Cortex of kidney (tissue), 1 donor: ENCODE measurements around the gene GRIK5.
"Not testable (repeated sequence)": the region's sequence is repeated elsewhere in the genome, so short reads cannot be mapped to it uniquely, and the experiment has no call there.

Experiments used
- DNase-seq: peaks from one replicate; lab custom pipeline; 2025; lab: John Stamatoyannopoulos, UW

The GRIK5 gene

DNA sequence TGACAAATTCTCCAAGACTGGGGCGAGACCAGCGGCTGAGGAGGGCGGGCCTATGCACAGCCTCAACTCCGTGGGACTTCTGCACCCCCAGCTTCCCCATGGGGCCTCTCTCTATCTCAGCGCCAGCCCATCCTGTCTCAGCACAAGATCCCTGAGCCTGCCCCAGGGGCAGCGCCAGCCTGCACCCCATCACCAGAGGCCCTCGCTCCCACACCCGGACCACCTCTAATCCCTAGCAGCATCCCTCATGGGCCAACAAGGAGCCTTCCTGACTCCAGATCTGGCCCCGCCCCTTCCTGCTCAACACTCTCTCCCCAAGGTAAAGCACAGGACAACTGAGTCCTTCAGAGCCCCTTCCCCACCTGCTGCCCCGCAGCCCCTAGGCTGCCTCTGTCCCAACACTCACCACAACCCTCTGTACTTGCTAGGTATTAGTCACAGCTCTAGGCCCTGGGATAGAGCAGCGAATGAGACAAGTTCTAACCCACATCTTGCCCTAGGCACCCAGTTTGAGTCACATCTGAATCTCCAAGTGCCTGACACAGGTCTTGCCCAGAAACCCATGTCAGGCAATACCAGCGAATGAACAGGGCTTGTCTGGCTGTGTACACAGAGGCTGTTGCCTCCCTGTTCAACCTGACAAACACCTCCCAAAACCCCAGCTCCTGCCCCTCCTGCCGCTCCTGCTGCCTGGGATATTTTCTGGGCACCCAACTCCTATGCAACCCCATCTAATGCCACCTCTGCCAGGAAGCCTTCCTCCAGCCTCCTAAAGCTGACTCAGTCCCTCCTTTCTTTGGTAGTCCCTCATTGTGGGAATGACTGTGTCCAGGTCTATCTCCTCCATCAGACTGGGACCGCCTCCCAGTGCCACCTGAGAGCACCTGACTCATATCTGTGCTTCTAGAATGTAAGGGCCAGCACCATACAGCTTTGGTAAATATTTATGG is 18.6 kb downstream of the GRIK5 start:
- no peak for DNase-seq

DNA sequence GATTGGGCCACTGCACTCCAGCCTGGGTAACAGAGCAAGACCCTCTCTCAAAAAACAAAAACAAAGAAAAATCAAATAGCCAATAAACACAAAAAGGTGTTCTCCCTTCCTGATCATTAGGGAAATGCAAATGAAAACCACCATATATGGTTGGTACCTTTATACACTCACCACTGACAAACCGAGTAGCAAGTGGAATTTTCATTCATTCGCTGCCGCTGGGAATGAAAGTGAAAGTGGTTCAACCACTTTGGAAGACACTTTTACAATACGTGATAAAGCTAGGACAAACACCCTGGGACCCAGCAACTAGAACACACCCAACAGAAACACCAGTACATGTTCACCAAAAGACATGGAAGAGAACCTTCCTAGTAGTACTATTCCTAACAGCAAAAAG is 21.0 kb downstream of the GRIK5 start:
- no peak for DNase-seq

DNA sequence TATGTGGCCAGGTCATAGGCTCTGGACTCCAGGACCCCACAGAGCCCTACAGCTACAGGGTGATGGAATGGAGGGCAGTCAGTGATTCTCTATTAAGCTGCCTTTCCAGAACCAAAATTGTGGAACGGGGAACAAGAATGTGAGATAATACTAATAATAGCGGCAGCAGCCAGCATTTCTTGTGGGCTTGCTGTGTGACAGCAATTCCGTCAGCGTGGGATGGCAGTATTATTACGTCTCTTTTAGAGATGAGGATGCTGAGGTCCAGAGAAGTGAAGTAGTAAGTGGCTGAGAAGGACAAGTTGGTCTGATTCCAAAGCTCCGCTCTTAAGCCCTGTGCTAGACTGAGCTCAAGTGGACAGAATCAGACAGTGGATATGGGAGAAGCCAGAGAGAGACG is 24.4 kb downstream of the GRIK5 start:
- DNase-seq, result no peak

DNA sequence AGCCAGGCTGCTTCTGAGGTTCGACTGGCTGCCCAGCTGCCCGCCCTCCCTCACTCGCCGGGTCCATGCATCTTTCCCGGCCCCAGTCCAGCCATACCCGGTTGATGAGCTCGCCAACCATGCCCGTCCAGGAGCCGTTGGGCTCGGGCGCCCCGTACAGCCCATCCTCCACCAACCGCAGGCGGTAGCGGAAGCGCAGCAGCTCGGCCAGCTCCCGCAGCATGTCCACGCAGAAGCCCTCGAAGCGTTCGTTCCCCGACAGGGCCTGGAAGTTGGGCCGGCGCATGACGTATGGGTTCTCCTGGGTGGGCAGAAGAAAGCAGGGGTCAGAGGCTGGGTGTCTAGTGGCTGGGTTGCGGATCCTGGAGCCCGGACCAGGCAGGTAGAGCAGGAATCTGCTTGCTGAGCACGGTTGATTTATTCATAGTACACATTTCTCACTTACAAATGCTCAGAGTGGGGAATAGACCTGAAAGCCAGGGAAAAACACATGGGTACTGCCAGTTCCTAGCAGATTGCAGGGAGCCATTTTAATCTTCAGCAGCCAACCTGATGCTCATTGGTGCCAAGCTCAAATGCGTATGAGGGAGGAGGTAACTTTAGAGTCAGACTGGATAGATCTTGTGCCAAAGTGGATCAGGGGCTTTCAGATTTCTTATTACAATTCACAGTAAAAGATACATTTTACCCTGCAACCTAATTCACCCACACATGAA is 27.4 kb downstream of the GRIK5 start:
- DNase-seq, result no peak

DNA sequence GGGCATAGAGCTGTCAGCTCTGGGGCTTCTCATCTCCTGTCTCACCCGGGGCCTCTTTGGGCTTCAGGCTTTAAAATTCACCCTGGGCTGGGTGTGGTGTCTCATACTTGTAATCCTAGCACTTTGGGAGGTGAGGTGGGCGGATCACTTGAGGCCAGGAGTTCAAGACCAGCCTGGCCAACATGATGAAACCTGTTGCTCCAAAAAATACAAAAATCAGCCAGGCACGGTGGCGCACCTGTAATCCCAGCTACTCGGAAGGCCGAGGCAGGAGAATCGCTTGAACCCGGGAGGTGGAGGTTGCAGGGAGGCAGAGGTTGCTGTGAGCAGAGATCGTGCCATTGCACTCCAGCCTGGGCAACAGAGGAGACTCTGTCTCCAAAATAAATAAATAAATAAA is 29.5 kb downstream of the GRIK5 start:
- DNase-seq, result not testable (repeated sequence)

DNA sequence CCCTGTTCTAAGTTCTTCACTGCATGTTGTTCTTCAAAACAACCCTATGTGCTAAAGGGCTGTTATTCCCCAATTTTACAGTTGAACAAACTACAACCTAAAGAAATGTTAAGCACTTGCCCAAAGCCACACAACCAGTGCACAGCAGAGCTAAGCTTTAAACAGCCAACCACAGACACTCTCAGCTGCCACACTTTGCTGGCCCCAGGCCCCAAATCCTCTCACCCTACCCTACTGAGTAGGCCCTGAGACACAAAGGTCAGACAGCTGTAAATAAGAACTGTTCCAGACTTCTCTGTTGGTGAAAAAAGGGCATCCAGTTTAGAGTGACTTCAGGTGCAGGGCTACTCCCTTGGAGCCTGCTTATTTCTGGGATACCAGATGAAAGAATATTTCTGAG is 30.0 kb downstream of the GRIK5 start:
- DNase-seq, result no peak

DNA sequence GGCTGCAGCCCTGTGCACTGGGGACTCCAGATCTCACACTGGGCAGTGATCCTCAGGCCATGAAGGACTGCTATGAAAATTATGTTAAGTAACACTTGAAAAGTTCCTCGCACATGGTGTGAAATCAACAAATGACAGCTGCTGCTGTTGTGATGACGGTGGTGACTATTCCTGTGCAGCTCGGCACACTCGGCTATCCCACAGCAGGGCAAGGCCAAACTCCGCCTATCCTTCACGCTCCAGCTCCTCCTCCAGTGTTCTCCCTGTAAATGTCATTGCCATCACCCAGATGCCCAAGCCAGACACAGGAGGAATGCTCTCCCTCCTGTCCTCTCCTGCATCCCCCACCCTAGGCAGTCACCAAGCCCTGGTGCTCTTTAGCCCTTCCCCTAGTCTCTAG is 31.3 kb downstream of the GRIK5 start:
- DNase-seq, result no peak

DNA sequence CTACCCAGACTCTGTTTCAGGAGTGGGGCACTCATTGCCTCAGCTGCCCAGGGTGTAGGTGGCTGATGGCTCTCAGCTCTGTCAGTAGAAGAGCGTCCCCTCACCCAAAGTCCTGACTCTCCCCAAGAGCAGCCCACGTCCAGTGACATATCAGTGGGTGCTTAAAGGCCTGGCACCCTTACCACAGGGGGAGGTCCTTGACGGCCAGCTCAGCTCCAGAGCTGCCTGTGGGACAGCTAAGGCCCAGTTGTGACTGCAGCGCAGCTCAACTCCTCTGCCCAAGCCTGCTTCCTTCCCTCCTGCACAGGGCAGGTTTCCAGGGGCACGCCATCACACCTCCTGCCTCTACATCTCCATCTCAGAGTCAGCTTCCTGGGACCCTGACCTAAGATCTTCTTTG is 32.4 kb downstream of the GRIK5 start:
- DNase-seq, result no peak

DNA sequence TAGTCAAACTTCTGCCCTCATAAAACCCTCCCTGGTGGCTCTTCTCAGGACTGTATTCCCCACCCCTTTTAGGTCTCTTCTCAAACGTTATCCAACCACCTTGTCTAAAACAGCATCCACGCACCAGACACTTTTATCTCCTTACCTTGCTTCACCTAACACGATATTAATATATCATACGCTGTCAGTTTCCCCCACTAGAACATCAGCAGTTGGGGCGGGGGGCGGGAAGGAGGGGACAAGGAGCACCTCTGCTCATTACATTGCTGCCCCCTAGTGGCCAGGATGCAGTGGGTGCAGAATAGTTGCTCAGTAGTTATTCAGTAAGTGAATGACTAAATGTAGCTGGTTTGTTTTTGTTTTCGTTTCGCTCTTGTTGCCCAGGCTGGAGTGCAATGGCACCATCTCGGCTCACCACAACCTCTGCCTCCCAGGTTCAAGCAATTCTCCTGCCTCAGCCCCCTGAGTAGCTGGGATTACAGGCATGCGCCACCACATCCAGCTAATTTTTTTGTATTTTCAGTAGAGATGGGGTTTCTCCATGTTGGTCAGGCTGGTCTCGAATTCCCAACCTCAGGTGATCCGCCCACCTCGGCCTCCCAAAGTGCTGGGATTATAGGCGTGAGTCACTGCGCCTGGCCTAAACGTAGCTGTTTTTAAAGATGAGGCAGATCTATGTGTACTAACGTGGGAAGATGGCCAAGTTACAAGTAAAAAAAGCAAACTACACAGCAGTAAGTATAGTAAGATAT is 35.2 kb downstream of the GRIK5 start:
- DNase-seq, result not testable (repeated sequence)

DNA sequence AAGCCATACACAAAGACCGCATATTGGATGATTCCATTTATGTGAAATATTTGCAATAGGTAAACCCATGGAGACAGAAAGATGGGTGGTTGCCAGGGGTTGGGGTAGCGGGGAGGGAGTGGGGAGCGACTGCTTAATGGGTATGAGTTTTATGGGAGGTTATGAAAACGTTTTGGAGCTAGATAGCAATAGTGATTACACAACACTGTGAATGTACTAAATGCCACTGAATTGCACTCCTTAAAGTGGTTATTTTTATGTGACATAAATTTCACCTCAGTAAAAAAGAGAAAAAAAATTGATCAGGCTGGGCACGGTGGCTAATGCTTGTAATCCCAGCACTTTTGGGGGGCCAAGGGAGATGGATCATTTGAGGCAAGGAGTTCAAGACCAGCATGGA is 36.6 kb downstream of the GRIK5 start:
- DNase-seq, result no peak

DNA sequence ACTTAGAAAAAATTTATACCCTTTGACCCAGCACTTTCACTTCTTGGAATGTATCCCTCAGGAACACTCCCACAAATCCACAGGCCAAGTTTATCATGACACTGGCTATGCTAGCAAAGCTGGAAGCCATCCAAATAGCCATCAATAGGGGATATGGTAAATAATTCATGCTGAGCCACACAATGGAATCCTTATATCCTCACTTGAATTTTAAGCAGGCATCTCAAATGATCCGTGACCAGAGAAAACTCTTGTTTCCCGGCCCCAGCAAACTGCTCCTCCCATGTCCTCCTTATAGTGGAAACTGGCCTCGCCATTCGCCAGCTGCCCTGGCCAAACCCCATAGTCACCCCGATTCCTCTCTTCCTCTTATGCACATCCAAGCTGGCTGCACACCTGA is 37.6 kb downstream of the GRIK5 start:
- DNase-seq, result no peak

DNA sequence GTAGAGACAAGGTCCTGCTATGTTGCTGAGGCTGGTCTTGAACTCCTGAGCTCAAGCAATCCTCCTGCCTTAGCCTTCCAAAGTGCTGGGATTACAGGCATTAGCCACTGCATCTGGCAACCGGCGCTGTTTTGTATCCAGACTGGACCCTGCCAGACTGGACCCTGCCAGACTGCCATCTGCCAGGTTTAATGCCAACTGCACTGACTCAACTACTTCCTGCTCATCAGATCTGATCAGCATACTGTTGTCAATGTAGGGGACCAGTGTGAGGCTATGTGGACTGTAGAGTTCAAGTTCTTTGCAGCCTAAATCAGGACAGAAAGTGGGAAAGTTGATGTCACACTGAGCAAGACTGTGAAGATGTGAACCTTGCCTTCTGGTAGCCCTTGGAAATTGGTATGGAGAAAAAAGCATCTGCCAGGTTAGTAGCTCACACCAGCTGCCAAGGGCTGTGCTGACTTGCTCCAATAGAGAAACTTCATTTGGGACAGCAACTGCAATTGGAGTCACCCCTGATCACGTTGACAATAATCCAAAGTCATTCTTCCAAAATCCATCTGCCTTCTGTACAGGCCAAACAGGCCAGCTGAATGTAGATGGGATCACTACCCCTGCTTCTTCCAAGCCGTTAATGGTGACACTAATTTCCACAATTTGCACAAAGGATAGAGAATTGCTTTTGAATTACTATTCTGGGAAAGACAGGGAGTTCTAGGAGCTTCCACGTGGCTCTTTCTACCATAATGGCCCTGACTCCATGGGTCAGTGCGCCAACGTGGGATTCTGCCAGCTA is 39.2 kb downstream of the GRIK5 start:
- no peak for DNase-seq

DNA sequence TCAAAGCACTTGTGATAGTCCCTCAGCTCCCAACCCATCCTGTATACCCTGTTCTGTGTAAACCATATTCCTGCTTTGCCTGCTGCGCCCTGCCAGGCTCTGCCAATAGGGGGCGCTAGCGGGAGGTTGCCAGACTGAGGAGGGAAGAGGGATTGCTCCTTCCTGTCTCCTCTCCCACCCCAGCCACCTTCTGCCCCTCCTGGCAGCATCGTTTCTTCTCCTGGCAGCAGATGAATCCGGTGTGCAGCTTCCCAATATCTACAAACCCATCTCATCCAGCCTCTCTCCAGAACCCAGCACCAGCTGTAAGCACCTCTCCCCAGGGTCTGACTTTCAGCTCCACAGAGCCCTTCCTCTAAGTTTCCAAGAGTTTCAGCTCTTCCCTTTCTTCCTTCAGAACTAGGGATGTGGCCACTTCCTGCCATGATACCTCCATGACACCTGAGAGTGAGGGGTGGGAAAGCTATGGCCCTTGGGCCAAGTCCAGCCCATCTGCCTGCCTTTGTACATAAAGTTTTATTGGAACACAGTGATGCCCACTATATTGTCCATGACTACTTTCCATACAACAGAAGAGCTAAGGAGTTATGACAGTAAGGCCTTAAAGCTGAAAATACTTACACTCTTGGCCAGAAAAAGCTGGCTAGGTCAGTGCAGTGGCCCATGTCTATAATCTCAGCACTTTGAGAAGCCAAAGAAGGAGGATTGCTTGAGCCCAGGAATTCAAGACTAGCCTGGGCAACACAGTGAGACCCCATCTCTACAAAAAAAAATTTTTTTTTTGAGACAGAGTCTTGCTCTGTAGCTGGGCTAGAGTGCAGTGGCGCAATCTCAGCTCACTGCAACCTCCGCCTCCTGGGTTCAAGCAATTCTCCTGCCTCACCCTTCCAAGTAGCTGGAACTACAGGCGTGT is 41.4 kb downstream of the GRIK5 start:
- DNase-seq, result no peak

DNA sequence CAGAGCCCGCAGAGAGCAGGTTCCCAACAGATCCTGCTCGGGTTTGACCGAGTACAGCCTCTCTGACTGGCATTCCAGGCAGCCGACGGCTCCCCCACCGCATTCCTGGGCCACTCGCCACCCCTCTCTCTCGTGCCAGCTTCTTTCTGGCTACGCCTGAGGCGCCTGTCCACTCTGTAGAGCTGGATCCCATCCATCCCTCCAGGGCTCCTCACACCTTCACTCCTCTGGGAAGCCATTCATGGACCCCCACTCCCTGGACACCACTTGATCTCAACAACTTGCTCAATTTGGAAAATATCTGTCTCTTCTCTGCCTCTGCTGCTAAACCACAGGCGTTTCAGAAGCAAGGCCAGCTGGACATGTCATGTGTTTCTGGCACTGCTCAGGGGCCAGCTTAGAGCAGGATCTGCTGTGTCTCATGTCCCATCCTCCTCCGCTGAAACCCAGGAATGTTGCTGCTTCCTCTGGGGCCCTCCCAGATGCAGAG is 45.3 kb downstream of the GRIK5 start:
- DNase-seq, result no peak

DNA sequence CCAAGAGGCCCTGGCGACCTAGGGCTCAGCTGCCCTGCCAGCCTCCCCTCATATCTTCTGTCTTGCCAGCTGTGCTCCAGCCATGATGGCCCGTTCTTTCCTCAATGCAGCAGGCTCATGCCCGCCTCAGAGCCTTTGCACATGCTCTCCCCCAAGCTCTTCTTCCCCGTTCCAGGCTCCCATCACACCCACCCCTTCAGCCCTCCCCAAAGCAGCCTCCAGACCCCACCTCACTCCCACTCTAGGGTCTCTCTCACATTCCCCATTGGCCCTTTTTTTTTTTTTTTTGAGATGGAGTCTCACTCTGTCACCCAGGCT is 46.1 kb downstream of the GRIK5 start:
- no peak for DNase-seq

DNA sequence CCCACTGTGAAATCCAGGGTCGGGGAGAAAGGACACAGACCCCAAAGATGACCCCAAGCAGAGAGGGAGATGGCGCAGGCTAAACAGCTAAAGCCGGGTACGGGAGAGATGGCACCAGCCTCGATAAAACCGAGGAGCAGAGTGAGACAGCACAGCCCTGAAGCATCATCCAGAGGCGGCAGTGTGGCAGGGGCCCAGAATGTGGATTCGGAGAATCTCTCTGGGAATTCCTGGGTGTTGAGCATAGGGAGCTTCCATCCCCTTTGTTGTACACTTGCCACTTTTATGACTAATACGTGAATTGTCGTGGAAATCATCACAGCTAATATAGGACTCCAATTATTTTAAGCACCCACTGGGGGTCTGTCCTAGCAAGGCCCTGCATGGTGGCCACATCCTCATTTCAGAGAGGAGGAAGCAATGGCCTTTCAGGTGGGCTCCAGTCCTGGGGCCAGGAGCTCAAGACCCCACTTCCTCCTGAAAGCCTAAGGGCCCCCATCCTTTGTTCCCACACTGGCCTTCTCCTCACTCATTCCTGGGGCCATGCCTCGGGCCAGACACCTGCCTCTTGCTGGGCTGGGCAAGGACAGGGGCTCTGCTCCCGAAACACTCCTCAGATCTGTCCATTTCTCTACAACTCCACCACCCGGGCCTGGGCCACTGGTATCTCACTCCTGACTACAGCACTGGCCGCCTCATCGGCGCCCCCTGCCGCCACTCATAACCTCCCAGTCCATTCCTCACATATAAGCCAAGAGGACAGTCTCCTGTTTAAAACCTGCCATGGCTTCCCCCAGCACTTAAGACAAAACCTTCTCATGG is 46.7 kb downstream of the GRIK5 start:
- no peak for DNase-seq

DNA sequence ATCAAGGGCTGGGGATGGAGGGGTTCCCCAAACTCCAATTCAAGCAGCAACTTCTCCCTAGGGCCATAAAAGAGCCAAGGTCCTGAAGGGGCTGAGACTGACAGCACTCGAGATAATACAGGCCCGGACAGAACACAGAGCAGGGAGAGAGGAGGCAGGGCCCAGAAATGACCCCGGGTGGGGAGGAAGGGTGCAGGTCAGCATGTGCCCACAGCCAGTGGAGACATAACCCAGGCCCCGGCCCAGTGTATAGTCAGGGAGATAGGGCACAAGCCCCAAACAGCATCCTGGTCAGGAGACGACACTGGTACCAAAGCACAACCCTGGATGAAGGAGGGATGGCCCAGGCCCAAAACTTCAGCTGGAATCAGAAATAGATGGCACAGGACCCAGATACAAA is 47.4 kb downstream of the GRIK5 start:
- no peak for DNase-seq

DNA sequence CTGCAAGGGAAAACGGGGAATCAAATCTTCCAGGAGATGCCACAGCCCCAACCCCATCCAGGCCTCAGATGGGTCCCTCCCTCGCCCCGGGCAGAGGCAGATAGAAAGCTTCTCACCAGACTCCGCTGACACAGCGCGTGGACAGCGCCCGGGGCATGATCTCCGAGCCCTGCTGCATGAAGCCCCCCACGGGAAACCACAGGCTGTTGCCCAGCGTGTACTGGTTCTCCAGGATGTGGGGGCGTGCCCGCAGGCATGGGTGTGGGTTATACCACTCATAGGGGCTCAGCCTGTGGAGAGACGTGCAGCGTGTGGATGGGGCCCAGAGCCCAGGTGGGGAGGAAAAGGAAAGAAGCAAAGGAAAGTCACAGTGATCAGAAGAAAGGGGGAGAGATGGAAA is 48.8 kb downstream of the GRIK5 start:
- DNase-seq, result no peak

DNA sequence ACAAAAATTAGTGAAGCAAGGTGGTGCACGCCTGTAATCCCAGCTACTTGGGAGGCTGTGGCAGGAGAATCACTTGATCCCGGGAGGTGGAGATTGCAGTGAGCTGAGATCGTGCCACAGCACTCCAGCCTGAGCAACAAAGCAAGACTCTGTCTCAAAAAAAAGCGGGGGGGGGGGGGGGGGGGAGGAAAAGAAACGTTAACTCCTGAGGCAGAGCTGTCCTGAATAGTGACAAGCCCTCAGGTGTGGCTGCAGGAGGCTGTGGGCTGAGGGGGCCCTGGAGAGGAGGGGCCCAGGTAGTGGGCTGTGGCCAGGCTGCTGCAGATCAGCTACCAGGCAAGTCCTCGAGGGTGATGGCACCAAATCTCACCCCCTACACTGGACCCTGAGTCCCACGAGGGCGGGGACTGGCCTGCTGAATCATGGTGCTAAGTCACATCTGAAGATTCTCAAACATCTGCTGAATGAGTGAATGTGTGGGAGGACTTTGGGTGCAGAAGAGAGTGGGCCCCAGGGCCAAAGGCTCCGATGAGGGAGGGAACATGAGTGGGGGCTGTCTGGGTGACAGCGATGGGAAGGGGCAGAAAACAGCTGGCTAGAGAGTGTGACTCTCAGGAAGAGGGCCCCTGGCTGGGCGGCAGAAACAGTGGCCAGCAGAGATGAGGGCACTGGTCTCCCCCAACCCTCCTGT is 51.4 kb downstream of the GRIK5 start:
- DNase-seq, result no peak
